Hepatocyte (in vitro differentiated cells): ENCODE results near the gene C2CD3.

ENCODE experiments used
- EZH2 ChIP-seq: fragments of 200-600 bp; sonication (generic); IDR thresholded peaks from 2 replicates; pipeline ENCODE4 v1.6.1; 2016; ENCODE audit warnings: antibody characterized with exemption, mild to moderate bottlenecking, borderline replicate concordance
- TF ChIP-seq, protein P1 (sequence below): fragments of 200-600 bp; sonication (generic); IDR thresholded peaks from 2 replicates; pipeline ENCODE4 v1.5.1; 2016; ENCODE audit warnings: antibody characterized with exemption, mild to moderate bottlenecking; ENCODE audit not compliant: poor library complexity

DNA sequence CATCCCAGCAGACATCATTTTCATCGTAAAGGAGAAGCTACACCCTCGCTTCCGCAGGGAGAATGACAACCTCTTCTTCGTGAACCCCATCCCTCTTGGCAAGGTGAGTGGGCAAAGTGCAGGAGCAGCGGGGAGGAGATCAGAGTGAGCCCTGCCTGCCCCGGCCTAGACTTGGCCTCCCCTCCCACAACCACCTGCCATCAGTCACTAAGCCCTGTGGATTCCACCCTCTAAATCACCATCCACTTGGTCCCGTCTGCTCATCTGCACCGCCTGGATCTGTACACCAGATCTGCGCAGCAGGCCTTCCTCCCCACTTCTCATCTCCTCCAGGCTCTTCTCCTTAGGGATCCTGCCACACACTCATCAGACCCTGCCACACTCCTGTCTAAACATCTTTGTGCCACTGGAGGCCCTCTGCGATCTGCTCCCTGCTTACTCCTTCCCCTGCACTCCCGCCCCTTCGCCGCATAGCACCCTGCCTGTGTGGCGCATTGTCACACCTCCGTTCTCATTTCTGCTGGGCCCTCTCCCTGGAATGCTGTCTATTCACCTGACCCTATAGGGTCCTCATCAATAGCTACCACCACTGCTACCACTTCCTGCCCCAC lies 202.3 kb downstream of the C2CD3 start:
- TF ChIP-seq, protein P1, sequence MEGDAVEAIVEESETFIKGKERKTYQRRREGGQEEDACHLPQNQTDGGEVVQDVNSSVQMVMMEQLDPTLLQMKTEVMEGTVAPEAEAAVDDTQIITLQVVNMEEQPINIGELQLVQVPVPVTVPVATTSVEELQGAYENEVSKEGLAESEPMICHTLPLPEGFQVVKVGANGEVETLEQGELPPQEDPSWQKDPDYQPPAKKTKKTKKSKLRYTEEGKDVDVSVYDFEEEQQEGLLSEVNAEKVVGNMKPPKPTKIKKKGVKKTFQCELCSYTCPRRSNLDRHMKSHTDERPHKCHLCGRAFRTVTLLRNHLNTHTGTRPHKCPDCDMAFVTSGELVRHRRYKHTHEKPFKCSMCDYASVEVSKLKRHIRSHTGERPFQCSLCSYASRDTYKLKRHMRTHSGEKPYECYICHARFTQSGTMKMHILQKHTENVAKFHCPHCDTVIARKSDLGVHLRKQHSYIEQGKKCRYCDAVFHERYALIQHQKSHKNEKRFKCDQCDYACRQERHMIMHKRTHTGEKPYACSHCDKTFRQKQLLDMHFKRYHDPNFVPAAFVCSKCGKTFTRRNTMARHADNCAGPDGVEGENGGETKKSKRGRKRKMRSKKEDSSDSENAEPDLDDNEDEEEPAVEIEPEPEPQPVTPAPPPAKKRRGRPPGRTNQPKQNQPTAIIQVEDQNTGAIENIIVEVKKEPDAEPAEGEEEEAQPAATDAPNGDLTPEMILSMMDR, result no peak
- TF ChIP-seq EZH2, result no peak
